GM10266 (cell line): Measurements from ENCODE around the gene ILKAP.

Source experiments
- DNase-seq: peaks from one replicate; pipeline ENCODE4 v3.0.0; 2012; ENCODE audit errors: extremely low spot score
- TF ChIP-seq, protein P1 (sequence below): IDR thresholded peaks from 2 replicates; pipeline ENCODE4 v1.5.1; 2012; ENCODE audit warnings: mild to moderate bottlenecking, low read depth; ENCODE audit not compliant: control insufficient read depth, insufficient read depth; ENCODE audit errors: missing control alignments

The ILKAP gene

DNA sequence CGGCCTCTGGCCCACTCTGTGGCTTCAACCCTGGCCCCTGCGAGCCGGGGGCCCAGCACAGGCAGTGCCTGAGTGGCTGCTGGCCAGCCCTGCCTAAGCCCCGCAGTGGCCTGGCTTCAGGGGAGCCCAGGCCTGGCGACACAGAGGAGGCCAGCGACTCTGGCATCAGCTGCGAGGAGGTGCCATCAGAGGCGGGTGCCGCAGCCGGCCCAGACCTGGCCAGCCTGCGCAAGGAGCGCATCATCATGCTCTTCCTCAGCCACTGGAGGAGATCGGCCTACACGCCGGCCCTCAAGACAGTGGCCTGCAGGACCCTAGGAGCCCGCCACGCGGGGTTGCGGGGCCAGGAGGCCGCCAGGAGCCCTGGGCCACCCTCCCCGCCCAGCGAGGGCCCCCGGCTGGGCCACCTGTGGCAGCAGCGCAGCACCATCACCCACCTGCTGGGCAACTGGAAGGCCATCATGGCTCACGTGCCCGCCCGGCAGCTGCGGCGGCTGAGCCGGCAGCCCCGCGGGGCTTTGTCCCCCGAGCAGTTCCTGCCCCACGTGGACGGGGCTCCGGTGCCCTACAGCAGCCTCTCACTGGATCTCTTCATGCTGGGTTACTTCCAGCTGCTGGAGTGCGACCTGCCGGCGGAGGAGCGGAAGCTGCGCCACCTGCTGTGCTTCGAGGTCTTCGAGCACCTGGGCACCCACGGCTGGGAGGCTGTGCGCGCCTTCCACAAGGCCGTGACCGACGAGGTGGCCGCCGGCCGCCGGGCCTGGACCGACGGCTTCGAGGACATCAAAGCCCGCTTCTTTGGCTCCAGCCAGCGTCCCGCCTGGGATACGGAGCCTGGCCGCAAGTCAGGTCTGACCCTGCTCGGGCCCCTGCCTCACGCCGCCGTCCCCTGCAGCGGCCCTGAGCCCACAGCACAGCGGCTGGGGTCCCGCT is 72.5 kb downstream of the ILKAP start:
- DNase-seq: no peak
- TF ChIP-seq, protein P1, sequence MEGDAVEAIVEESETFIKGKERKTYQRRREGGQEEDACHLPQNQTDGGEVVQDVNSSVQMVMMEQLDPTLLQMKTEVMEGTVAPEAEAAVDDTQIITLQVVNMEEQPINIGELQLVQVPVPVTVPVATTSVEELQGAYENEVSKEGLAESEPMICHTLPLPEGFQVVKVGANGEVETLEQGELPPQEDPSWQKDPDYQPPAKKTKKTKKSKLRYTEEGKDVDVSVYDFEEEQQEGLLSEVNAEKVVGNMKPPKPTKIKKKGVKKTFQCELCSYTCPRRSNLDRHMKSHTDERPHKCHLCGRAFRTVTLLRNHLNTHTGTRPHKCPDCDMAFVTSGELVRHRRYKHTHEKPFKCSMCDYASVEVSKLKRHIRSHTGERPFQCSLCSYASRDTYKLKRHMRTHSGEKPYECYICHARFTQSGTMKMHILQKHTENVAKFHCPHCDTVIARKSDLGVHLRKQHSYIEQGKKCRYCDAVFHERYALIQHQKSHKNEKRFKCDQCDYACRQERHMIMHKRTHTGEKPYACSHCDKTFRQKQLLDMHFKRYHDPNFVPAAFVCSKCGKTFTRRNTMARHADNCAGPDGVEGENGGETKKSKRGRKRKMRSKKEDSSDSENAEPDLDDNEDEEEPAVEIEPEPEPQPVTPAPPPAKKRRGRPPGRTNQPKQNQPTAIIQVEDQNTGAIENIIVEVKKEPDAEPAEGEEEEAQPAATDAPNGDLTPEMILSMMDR: no peak

DNA sequence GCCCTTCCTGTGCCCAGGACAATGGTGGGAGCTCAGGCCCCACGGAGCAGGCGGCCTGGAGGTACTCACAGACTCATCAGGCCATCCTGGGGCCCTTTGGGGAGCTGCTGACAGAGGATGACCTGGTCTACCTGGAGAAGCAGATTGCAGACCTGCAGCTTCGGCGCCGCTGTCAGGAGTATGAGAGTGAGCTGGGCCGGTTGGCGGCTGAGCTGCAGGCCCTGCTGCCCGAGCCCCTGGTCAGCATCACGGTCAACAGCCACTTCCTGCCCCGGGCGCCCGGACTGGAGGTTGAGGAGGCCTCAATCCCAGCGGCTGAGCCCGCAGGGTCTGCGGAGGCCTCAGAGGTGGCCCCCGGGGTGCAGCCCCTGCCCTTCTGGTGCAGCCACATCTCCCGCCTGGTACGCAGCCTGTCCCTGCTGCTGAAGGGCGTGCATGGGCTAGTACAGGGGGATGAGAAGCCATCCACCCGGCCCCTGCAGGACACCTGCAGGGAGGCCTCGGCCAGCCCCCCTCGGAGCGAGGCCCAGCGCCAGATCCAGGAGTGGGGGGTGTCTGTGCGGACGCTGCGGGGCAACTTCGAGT is 73.3 kb downstream of the ILKAP start:
- DNase-seq: no peak
- TF ChIP-seq, protein P1: no peak

- no peak for DNase-seq
- TF ChIP-seq, protein P1: no peak
Measured at GRCh38 chr2:238129166-238130010, 74.1 kb downstream of the ILKAP start.

DNA sequence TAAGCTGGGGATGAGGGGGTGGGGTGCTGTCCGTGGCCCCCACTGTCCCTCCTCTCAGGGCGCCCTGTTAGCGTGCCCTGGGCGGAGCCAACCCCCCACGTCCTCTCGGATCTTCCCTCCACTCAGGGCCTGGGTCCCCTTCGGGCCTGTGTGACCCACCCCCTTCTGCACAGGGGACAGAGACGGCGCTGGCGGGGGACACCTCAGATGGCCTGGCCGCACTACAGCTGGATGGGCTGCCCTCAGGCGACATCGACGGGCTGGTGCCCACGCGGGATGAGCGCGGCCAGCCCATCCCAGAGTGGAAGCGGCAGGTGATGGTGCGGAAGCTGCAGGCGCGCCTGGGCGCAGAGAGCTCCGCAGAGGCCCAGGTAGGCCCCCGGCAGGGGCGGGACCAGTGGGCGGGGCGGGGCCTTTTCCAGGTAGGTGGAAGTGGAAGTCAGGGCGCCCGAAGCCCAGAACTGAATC is 74.9 kb downstream of the ILKAP start:
- DNase-seq: no peak
- TF ChIP-seq, protein P1: no peak

DNA sequence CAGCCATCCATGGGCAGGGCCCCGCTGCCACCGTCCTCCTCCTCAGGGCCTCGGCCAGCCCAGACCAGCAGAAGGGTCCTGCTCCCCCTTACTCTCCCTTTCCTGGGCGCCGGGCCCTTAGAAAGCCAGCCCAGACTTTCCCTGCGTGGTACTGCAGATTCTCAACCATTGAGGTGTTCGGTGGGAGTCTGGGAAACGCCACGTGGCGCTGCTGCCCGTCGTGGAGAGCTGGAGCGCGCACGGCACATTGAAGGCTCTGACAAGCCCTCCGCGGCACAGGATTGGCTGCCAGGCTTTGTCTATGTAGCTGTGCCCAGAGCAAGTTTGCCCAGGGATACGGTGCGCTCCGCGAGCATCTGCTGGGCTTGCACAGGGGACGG is 75.4 kb downstream of the ILKAP start:
- TF ChIP-seq, protein P1: no peak
- no peak for DNase-seq

GRCh38 chr2:238127165-238128060 is 76.1 kb downstream of the ILKAP start:
- TF ChIP-seq, protein P1: no peak
- DNase-seq: peak; percentile 61
